ENCODE measurements around the gene LCN12.

- TF ChIP-seq, protein P1, sequence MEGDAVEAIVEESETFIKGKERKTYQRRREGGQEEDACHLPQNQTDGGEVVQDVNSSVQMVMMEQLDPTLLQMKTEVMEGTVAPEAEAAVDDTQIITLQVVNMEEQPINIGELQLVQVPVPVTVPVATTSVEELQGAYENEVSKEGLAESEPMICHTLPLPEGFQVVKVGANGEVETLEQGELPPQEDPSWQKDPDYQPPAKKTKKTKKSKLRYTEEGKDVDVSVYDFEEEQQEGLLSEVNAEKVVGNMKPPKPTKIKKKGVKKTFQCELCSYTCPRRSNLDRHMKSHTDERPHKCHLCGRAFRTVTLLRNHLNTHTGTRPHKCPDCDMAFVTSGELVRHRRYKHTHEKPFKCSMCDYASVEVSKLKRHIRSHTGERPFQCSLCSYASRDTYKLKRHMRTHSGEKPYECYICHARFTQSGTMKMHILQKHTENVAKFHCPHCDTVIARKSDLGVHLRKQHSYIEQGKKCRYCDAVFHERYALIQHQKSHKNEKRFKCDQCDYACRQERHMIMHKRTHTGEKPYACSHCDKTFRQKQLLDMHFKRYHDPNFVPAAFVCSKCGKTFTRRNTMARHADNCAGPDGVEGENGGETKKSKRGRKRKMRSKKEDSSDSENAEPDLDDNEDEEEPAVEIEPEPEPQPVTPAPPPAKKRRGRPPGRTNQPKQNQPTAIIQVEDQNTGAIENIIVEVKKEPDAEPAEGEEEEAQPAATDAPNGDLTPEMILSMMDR (conservative IDR thresholded peaks at IDR 0.05 in 1 of 2, IDR thresholded peaks at IDR 0.05 in 1 of 2; ENCODE audit: low read depth in 1 of 2, low read length in 2 of 2) = no peak
- TF ChIP-seq EZH2 (IDR thresholded peaks at IDR 0.05; ENCODE audit: low read length, missing control alignments) = no peak
These were observed 40.8 kb downstream of the LCN12 start for GRCh38 chr9:136992819-136993369.
